ENCODE results near the gene PPP1R13B.

The PPP1R13B gene

GRCh38 chr14:103707329-103708263 lies 139.8 kb downstream of the PPP1R13B start:
- no peak for DNase-seq

DNA sequence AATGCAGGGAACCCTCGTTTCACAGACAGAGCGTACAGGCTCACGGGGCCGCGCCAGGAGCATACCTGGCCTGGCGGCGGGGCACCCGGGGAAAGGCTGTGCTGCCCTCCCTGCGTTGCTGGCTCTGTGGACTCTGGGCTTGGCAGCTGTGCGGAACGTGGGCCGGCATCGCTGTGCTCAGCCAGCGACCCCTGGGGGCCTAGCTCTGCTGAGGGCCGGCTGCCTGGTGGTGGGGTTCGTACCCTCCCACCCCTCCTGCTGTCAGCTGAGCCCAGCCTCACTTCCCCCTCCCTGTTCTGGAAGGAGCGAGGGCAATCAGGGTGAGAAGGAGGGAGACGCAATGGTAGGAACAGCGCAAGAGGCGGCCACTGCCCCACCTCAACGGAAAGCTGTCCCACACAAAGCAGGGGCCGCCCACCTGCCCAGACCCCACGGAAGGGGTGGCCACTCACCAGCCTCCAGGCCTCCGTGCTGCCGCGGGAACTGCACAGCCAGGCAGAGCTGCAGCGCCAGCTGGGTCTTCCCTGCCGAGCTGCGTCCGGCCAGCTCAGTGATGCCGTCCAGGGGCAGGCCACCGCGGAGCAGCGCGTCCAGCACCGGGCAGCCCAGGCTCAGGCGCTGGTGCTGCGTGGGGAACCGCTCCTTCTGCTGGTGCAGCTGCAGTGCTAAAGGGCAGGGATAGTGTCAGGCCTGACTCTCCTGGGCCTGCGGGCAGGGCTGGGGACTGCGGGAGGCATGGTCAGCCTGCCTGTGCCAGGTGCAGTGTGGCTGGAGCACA lies 140.6 kb downstream of the PPP1R13B start:
- DNase-seq: no peak

DNA sequence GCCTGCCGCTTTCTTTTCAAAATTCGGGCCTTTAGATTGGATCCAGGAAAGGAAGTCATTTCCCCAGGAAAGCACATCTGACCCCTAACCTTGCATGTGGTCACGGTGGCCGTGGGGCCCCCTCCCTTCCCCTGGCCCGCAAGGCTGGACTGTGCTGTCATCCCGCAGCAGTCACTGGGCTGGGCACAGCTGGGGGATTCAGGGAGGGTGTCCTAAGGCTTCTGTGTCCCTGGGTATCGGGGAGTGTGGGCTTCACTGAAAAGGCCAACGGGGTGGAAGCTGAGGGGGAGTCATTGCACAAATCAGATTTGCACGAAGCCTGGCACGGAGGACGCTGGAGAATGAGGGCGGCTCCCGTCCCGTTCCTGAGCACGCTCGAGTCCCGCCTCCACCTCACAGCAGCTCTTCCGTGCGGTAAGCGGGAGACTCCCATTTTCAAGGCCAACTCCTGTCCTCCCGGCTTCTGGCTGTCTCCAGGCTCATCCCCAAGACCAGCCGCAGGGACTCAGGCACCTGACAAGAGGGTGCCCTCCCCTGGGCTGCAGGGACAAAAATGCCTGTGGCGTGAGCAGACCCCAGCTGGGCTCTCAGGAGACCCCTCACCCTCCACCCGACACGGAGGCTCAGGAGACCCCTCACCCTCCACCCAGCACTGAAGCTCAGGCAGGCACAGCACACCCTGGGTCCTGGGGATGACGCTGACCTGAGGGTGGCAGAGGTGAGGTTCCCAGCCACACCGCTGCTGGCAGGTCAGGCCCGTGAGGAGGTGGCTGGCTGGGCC lies 141.7 kb downstream of the PPP1R13B start:
- DNase-seq: no peak

GRCh38 chr14:103705118-103705503 lies 142.3 kb downstream of the PPP1R13B start:
- DNase-seq: no peak

DNA sequence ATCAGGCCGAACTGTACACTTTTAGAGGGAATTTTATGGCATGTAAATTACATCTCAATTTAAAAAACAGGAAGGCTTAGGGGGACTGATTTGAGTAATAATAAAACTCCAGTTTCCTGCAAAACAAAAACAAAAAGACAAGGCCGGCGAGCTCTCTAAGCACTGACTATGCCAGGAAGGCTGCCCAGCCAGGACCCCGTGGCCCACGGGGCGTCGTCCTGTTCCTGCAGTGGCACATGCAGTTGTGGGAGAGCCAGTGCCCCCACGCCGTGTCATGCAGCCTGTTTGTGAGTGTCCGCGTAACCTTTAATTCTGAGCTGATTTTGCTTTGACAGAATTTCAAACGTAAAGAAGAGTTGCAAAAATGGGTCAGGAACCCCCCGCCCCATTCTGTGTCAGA lies 142.7 kb downstream of the PPP1R13B start:
- DNase-seq: no peak

- DNase-seq: no peak
These were observed 143.7 kb downstream of the PPP1R13B start for GRCh38 chr14:103703433-103704385.

DNA sequence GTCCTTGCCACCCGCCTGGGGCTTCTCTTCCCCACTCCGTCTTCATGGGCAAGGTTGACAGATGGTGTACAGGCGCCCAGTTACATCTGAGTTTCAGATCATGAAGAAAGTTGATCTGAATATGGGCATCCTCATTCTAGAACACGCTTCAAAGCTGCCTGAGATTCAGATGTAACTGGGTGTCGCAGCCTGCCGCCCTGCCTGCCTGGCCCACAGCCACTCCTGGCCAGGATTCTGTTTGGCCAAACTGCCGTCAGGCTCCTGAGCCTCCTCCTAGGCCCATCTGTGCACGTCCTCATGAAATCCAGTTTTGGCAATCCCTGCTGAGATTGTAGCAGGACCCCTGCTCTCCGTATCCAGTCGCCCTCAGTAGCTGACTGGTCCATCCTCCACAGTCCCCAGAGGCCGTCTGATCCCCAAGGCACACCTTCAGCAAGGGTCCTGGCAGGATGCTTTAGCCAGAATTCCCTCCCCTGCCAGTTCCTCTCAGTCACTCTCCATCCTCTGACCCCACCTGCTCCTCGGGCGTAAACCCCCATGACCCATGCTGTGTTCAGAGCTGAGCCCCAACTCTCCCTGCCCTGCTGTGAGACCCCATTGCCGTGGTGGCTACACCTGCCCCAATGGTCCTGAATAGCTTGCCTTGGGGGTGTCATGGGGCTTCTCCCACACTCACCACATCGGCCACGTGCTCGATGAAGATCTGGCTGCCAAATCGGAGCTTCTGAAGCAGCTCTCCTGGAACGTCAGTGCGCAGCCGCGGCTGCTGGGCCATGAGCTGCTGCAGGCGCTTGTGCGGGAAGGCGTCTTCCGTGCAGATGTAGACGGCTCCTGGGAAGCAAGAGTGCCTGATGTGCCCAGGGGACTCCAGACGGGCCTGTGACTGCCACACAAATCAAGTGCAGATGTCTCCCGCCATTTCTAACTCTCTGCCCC lies 144.6 kb downstream of the PPP1R13B start:
- no peak for DNase-seq

DNA sequence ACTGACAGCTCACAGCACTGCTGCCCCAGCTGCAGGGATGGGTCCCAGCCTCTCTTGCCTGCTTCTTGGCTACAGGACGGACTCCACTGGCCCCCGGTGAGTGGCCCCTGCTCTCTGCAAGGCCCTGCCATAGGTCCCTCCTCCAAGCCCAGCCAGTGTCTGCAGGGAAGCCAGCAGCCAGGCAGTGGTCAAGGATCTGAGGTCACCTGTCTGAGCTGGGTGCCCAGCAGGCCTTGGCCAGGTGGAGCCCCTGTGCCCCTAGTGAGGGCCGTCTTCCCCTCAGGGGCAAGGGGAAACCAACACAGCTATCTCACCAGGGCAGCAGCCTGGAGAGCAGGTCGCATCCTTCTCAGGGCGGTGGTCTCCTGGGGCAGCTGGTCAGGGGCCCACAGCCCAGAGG lies 145.3 kb downstream of the PPP1R13B start:
- DNase-seq: no peak

DNA sequence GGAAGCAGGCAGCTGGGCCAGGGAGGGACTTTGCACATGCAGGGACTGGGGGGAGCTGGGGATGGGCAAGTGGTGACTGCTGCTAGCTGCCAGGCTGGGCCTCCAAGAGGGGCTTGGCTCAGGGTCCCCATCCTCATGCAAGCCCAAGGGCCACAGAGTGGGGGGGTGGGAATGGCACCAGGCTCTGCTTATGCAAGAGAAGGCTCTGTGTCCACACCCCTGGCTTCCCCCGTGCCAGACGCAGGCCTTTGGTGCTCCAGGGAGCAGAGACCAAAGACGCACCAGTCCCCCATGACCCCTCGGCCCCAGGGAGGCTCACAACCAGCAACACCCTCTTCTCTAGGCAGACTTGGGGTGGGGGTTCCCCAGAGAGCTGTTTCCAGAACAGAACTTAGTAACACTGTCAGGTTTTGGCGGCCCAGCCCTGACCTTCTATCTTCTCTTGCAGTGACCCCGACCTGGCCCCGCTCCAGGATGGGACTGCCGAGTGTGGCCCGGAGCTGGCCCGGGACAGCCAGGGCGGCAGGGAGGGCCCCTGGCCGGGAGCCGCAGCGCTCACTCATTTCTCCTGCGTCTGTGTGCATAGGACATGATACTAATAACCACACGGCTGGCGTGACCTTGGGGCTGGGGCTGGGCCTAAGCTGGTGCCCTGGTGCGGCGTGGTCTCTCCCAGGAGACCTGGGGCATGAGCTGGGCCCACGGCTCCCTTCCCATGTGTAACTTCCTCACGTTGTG lies 146.5 kb downstream of the PPP1R13B start:
- no peak for DNase-seq

DNA sequence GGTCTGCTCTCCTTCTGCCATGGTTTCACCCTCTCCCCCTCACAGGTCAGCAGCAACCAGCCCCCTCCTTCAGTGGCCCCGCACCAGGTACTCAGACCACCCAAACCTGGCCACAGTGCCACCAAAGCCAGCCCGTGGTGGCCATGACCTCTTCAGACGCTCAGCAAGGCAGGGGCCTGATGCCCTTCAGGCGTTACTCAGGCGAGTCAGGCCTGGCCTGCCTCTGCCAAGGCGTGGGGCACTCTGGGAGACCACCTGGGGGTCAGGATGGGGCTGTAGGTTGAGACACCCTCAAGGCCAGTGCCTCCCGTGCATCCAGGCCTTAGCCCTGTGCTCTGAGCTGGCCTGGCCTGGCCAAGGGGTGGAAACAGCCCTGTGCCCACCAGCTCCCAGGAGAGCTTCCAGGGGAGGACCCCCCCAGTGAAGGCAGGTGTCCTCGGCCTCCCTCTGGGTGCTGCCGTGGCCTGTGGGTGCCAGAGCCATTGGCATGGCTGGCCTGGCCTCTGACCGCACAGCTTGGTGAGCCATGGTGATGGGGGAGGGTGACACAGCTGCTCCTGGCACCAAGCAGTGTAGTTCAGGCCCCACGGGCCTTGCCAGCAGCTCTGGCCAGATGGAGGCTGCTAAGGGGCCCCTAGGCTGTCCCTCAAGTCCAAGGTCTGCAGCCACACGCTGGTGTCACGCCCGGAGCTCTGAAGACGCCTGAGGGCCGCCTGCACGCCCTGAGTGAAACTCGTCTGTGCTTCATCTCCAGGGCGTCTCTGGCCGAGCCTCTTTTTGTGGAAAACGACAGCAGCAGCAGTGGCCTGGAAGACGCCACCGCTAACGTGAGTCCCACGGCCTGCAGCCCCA lies 147.2 kb downstream of the PPP1R13B start:
- no peak for DNase-seq

- no peak for DNase-seq
These were observed 148.1 kb downstream of the PPP1R13B start for GRCh38 chr14:103699261-103699661.

DNA sequence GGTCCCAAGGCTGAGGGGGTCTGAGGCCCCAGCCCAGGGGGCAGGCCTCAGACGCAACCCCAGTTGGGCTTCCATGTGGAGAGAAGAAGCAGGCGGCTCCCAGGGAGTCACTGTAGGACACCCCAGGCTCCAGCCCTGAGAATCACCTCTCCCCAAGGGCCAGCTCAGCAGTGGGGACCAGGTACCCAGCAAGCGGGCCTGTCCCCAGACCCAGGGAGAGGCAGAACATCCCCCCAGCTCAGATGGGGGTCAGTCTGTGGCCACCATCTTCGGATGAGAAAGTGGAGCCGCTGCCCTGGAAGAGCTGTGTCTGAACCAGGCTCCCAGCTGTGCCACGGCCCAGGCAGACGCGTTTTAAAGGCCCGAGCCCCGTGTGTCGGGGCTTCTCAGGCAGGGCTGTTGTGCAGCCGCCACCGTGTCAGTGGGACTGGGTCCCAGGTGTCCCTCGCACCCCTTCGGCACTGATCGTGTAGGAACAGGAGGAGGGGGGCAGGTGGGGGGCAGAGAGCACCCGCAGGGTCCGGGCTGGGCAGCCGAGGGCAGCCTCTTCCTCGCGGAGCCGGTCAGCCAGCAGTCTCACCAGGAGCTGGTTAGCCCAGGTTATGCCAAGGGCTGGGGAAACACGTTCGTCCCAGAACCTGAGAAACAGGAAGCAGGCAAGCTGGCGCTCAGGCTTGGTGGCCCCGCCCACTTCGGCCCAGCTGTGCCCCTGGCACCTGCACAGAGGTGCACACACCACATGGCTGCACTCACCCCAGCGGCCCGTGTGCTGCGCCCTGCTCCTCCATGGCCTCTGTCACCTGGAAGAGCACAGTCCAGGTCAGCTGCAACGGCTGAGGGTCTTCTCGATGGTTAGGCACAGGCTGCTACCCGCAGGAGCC lies 148.8 kb downstream of the PPP1R13B start:
- no peak for DNase-seq

GRCh38 chr14:103697603-103698379 lies 149.6 kb downstream of the PPP1R13B start:
- DNase-seq: no peak

- no peak for DNase-seq
These were observed 150.2 kb downstream of the PPP1R13B start for GRCh38 chr14:103697206-103697602.

DNA sequence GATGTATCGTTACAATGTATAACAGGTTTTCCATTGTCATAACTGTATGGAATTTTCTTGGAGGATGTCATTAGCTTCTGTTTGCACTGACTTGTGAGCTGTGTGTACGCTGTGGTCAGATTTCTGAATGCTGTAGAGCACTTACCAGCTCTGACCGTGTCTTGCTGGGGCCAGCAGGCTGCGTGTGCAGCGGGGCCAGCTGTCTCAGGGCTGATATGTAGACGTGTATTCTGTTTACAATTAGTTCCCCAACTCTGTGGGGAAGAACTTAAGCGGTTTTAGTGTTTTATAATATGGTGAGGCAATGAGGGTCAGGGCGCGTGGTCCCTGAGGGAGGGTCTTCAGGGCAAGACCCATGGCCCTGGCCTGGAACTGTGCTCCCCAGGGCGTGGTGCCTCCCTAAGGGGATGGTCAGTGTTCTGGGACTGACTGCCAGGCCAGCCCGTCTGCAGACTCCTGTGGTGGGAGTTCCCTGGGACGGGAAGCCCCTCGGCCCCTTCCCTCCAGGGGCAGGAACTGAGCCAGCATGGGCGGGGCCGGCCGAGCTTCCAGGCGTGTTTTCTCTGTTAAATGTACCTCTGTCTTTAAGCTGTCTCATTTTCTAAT lies 150.8 kb downstream of the PPP1R13B start:
- no peak for DNase-seq

GRCh38 chr14:103696070-103696402 lies 151.3 kb downstream of the PPP1R13B start:
- DNase-seq: no peak
